AG09309 (cell line): ENCODE data around the gene ZMPSTE24.
"Not testable (repeated sequence)": the region's sequence is repeated elsewhere in the genome, so short reads cannot be mapped to it uniquely, and the experiment has no call there.

Source experiments
- DNase-seq: peaks from one replicate; pipeline ENCODE4 v3.0.0-alpha.2; 2010; ENCODE audit warnings: low read depth
- H3K4me3 ChIP-seq: 2 replicates; pipeline ENCODE4 v1.5.1; 2011; ENCODE audit warnings: mild to moderate bottlenecking, low read depth, low read length, moderate library complexity; ENCODE audit not compliant: control insufficient read depth
- CTCF ChIP-seq: IDR thresholded peaks from 2 replicates; pipeline ENCODE4 v1.5.1; 2011; ENCODE audit warnings: mild to moderate bottlenecking, low read depth, low read length, inconsistent platforms; ENCODE audit not compliant: insufficient read depth, control insufficient read depth; ENCODE audit errors: missing control alignments

ZMPSTE24 gene

GRCh38 chr1:40341491-40342380, 83.7 kb downstream of the ZMPSTE24 start:
- no peak for TF ChIP-seq CTCF
- H3K4me3 ChIP-seq: no peak overlapping the region
- DNase-seq: no peak

DNA sequence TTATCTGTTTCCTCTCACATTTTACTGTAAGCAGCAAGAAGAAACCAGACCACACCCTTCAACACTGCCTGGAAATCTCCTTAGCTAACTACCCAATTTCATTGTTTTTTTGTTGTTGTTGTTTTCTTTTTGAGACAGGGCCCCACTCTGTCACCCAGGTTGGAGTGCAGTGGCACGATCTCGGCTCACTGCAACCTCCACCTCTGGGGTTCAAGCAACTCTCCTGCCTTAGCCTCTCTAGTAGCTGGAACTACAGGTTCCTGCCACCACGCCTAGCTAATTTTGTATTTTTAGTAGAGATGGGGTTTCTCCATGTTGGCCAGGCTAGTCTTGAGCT, 84.3 kb downstream of the ZMPSTE24 start:
- DNase-seq, H3K4me3 ChIP-seq: not testable (repeated sequence)
